Measurements from ENCODE around the gene PTX3. TPM values are rescaled to one million over a fixed set of nuclear protein-coding genes. Genes with fewer than 3 reads are reported as not detected.

PTX3 gene
- 10 to 100 TPM in 1 of 2 donors, 1 to 10 TPM in 1; 3.9 to 68.2 TPM for total RNA-seq
- 1 to 10 TPM; 1.4 to 3.1 TPM for polyA plus RNA-seq
- long read RNA-seq, donor 1, transcript PTX3-201 (3 exons, 1,940 nt), result major isoform, 14 of 20 reads
- long read RNA-seq, donor 1, partial matches to known transcripts, result 4 of 20 reads
- long read RNA-seq, donor 1, other reads (novel, unspliced or antisense), result 2 of 20 reads
- long read RNA-seq, donor 2, partial matches to known transcripts, result 1 of 3 reads
- long read RNA-seq, donor 2, other reads (novel, unspliced or antisense), result 0 of 3 reads

DNA sequence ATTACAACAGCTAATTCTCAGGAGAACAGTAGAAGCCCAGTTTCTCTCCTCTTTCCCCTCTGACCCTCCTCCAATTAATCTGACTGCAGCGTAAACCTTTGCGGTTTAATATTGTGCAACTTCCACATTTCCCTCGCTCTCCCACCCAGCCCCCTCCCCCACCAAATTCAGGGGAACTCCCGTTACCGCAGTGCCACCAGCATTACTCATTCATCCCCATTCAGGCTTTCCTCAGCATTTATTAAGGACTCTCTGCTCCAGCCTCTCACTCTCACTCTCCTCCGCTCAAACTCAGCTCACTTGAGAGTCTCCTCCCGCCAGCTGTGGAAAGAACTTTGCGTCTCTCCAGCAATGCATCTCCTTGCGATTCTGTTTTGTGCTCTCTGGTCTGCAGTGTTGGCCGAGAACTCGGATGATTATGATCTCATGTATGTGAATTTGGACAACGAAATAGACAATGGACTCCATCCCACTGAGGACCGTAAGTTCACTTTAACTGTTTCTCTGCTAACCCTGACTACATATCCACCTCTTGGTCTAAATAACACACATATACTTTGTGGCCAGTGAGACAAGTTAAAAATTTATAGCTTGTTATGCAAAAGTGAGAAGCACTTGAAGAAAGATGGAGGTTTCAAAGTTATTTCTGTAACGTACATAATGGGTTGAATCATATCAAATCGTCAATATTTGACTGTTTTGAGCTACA is at the start of gene PTX3:
TSS of gene PTX3 (plus strand) at position 268 of the 709 bp plus-strand sequence. CDS start at position 352, 84 bp downstream.
- ATAC-seq (ENCODE audit: low FRiP score) (peak; percentile 81), DNase-seq (peak in 1 of 2 donors; percentile 54)
- peak within 1 kb of the TSS; percentile 28 to 66 for H3K4me3 ChIP-seq (ENCODE audit: low read length in 2 of 2)
- intact Hi-C loops (cut with DNase I), result no loop called here
- no peaks in the 10 kb centered on the region for H3K36me3 ChIP-seq (ENCODE audit: control insufficient read depth in 1 of 2, insufficient read depth in 2 of 2, low read length in 1 of 2)
- WGBS, 2 donors, result 3% methylated on average over 15 of the region's 15 CpGs
- H3K27ac ChIP-seq (ENCODE audit: low read depth in 1 of 2, low read length in 2 of 2), result no peak within 1 kb of the TSS
- H3K27me3 ChIP-seq (ENCODE audit: control insufficient read depth in 1 of 2, insufficient read depth in 2 of 2, low read length in 1 of 2), result no peaks in the 10 kb centered on the region
- H3K4me1 ChIP-seq (ENCODE audit: control insufficient read depth in 1 of 2, insufficient read depth in 2 of 2, low read length in 2 of 2), result no peaks in the 10 kb centered on the region
- H3K9me3 ChIP-seq (ENCODE audit: control insufficient read depth, low read length), result no peaks in the 10 kb centered on the region

DNA sequence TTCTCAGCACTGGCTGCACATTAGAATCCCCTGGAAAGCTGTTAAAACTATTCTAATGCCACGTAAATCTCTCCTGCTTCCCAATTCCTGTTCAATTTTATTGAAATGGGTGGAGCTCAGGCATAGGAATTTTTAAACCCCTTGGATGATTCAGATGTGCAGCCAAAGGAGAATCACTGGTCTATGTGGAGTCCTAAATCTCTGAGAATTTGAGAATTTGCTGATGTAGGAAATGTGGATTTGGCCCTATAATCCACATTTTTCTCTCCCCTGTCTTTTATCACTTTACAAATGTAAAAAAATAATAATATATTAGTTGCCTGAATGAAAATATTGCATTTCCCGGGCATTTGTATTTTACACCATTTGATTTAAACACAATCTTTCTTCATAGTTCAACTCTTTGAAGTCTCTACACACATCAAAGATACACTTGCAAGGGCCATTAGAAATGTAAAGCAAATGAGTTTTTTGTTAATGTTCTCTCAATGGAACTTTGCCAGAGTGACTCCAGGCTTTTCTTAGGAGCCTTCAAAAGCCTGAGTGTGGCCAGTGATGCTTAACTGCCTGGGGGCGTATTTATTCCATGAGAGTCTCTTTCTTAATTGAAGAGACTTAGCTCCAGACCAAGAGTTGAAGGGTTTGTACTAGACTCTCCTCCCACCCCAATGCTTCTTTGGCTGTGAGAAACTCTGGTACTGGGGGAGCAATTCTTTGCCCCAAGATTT is 48.8 kb upstream of the PTX3 start:
- WGBS, 2 donors, result 59 to 87% methylated on average over 3 of the region's 3 CpGs
- Histone ChIP-seq H3K4me3 (ENCODE audit: low read length in 2 of 2) (no peak overlapping the region), H3K27me3 (ENCODE audit: control insufficient read depth in 1 of 2, insufficient read depth in 2 of 2, low read length in 1 of 2) (peaks cover 0 to 1% of the 10 kb centered on the region in 2 donors), H3K4me1 (ENCODE audit: control insufficient read depth in 1 of 2, insufficient read depth in 2 of 2, low read length in 2 of 2) (no peaks in the 10 kb centered on the region), H3K27ac (ENCODE audit: low read depth in 1 of 2, low read length in 2 of 2) (no peak overlapping the region), H3K9me3 (ENCODE audit: control insufficient read depth, low read length) (no peaks in the 10 kb centered on the region), H3K36me3 (ENCODE audit: control insufficient read depth in 1 of 2, insufficient read depth in 2 of 2, low read length in 1 of 2) (no peaks in the 10 kb centered on the region)
- no peak for DNase-seq
- no peak for ATAC-seq (ENCODE audit: low FRiP score)
- intact Hi-C loops (cut with DNase I), result no loop called here

DNA sequence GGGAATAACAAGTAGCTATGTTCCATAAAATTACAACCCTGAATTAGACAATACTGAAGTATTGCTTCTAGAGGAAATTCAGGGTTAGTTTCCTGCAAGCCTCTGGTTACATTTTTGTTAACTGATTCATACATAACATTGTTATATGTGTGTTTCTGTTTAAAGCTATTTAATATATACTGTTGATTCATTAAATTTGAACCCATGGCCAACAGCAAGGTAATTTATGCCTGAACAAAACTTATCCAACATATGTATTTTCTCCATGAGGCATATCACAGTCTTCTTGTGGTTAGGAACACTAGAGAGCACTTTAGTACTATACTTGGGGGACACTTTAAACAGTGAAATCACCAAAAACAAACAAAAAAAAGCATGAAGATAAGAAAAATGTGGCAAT is 47.7 kb upstream of the PTX3 start:
- Histone ChIP-seq H3K9me3 (ENCODE audit: control insufficient read depth, low read length) (no peaks in the 10 kb centered on the region), H3K27ac (ENCODE audit: low read depth in 1 of 2, low read length in 2 of 2) (no peak overlapping the region), H3K36me3 (ENCODE audit: control insufficient read depth in 1 of 2, insufficient read depth in 2 of 2, low read length in 1 of 2) (no peaks in the 10 kb centered on the region), H3K4me1 (ENCODE audit: control insufficient read depth in 1 of 2, insufficient read depth in 2 of 2, low read length in 2 of 2) (no peaks in the 10 kb centered on the region), H3K27me3 (ENCODE audit: control insufficient read depth in 1 of 2, insufficient read depth in 2 of 2, low read length in 1 of 2) (peaks cover 0 to 1% of the 10 kb centered on the region in 2 donors), H3K4me3 (ENCODE audit: low read length in 2 of 2) (no peak overlapping the region)
- intact Hi-C loops (cut with DNase I), result no loop called here
- ATAC-seq (ENCODE audit: low FRiP score) (no peak), DNase-seq (no peak)

- Histone ChIP-seq H3K9me3 (ENCODE audit: control insufficient read depth, low read length) (peaks cover 3% of the 10 kb centered on the region), H3K27ac (ENCODE audit: low read depth in 1 of 2, low read length in 2 of 2) (no peak overlapping the region), H3K27me3 (ENCODE audit: control insufficient read depth in 1 of 2, insufficient read depth in 2 of 2, low read length in 1 of 2) (no peaks in the 10 kb centered on the region), H3K4me1 (ENCODE audit: control insufficient read depth in 1 of 2, insufficient read depth in 2 of 2, low read length in 2 of 2) (no peaks in the 10 kb centered on the region), H3K4me3 (ENCODE audit: low read length in 2 of 2) (no peak overlapping the region), H3K36me3 (ENCODE audit: control insufficient read depth in 1 of 2, insufficient read depth in 2 of 2, low read length in 1 of 2) (no peaks in the 10 kb centered on the region)
- intact Hi-C loops (cut with DNase I), result no loop called here
- 93 to 96% methylated on average over 9 of the region's 9 CpGs for WGBS, 2 donors
- peak in 1 of 2 donors; percentile 51 for DNase-seq
- ATAC-seq (ENCODE audit: low FRiP score), result no peak
These were observed 45.7 kb upstream of the PTX3 start for GRCh38 chr3:157390713-157391515.

DNA sequence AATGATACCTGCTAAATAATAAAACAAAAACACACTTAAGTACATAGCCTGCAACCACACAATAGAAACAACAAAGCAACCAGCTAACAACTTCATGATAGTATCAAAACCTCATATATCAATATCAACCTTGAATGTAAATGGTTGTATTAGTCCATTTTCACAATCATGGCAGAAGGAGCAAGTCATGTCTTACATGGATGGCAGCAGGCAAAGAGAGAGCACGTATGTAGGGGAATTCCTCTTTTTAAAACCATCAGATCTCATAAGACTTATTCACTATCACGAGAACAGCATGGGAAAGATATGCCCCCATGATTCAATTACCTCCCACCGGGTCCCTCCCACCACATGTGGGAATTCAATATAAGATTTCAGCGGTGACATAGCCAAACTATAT is 44.5 kb upstream of the PTX3 start:
- 94 to 96% methylated on average over 4 of the region's 4 CpGs for WGBS, 2 donors

GRCh38 chr3:157393113-157393512 is 43.5 kb upstream of the PTX3 start:
- ATAC-seq (ENCODE audit: low FRiP score), result no peak
- H3K27ac ChIP-seq (ENCODE audit: low read depth in 1 of 2, low read length in 2 of 2), result no peak overlapping the region
- H3K4me3 ChIP-seq (ENCODE audit: low read length in 2 of 2), result no peak overlapping the region
- no peaks in the 10 kb centered on the region for H3K36me3 ChIP-seq (ENCODE audit: control insufficient read depth in 1 of 2, insufficient read depth in 2 of 2, low read length in 1 of 2)
- H3K9me3 ChIP-seq (ENCODE audit: control insufficient read depth, low read length), result peaks cover 3% of the 10 kb centered on the region
- intact Hi-C loops (cut with DNase I), result no loop called here
- H3K4me1 ChIP-seq (ENCODE audit: control insufficient read depth in 1 of 2, insufficient read depth in 2 of 2, low read length in 2 of 2), result no peaks in the 10 kb centered on the region
- no peaks in the 10 kb centered on the region for H3K27me3 ChIP-seq (ENCODE audit: control insufficient read depth in 1 of 2, insufficient read depth in 2 of 2, low read length in 1 of 2)
- DNase-seq, result no peak

More for the DNA sequence above, 44.5 kb upstream of the PTX3 start:
- no peak for DNase-seq
- Histone ChIP-seq H3K27ac (ENCODE audit: low read depth in 1 of 2, low read length in 2 of 2) (no peak overlapping the region), H3K4me1 (ENCODE audit: control insufficient read depth in 1 of 2, insufficient read depth in 2 of 2, low read length in 2 of 2) (no peaks in the 10 kb centered on the region), H3K4me3 (ENCODE audit: low read length in 2 of 2) (no peak overlapping the region), H3K36me3 (ENCODE audit: control insufficient read depth in 1 of 2, insufficient read depth in 2 of 2, low read length in 1 of 2) (no peaks in the 10 kb centered on the region), H3K9me3 (ENCODE audit: control insufficient read depth, low read length) (peaks cover 3% of the 10 kb centered on the region), H3K27me3 (ENCODE audit: control insufficient read depth in 1 of 2, insufficient read depth in 2 of 2, low read length in 1 of 2) (no peaks in the 10 kb centered on the region)
- intact Hi-C loops (cut with DNase I), result no loop called here
- no peak for ATAC-seq (ENCODE audit: low FRiP score)

DNA sequence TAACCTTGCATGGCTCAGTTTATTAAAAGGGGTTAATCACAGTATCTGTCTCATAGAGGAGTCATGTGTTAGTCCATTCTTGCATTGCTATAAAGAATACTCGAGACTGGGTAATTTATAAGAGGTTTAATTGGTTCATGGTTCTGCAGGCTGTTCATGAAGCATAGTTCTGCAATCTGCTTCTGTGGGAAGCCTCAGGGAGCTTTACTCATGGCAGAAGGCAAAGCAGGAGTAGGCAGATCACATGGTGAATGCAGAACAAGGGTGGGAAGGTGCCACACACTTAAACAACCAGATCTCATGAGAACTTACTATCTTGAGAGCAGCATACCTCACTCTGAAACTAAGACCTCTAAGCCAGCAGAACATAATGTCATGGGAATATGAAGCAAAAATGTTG is 42.2 kb upstream of the PTX3 start:
- Histone ChIP-seq H3K4me3 (ENCODE audit: low read length in 2 of 2) (no peak overlapping the region), H3K9me3 (ENCODE audit: control insufficient read depth, low read length) (peaks cover 3% of the 10 kb centered on the region), H3K4me1 (ENCODE audit: control insufficient read depth in 1 of 2, insufficient read depth in 2 of 2, low read length in 2 of 2) (no peaks in the 10 kb centered on the region), H3K27me3 (ENCODE audit: control insufficient read depth in 1 of 2, insufficient read depth in 2 of 2, low read length in 1 of 2) (no peaks in the 10 kb centered on the region), H3K27ac (ENCODE audit: low read depth in 1 of 2, low read length in 2 of 2) (no peak overlapping the region), H3K36me3 (ENCODE audit: control insufficient read depth in 1 of 2, insufficient read depth in 2 of 2, low read length in 1 of 2) (no peaks in the 10 kb centered on the region)
- DNase-seq (no peak), ATAC-seq (ENCODE audit: low FRiP score) (no peak)
- intact Hi-C loops (cut with DNase I), result no loop called here
- WGBS, 2 donors, result 70 to 80% methylated on average over 1 of the region's 1 CpG

DNA sequence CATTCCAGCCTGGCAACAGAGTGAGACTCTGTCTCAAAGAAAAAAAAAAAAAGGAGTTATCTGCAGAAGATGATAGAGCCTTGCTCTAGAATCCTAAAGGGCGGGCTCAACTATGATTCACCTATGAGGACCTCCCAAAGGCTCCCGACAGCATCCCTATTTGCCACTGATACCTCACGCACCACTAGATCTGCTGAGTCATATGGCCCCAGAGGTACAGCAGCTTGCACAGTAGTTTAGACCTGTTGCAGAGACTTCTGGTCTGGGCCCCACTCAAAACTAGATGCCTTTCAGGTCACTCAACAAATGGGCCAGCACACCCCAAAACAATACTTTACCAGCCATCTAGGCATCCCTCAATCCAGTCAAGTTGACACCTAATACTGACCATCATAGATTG is 38.1 kb upstream of the PTX3 start:
- 98 to 100% methylated on average over 3 of the region's 3 CpGs for WGBS, 2 donors
- DNase-seq, result no peak
- intact Hi-C loops (cut with DNase I), result no loop called here

More for the DNA sequence above, 38.1 kb upstream of the PTX3 start:
- Histone ChIP-seq H3K9me3 (ENCODE audit: control insufficient read depth, low read length) (peaks cover 3% of the 10 kb centered on the region), H3K4me3 (ENCODE audit: low read length in 2 of 2) (no peak overlapping the region), H3K27ac (ENCODE audit: low read depth in 1 of 2, low read length in 2 of 2) (no peak overlapping the region), H3K36me3 (ENCODE audit: control insufficient read depth in 1 of 2, insufficient read depth in 2 of 2, low read length in 1 of 2) (no peaks in the 10 kb centered on the region), H3K27me3 (ENCODE audit: control insufficient read depth in 1 of 2, insufficient read depth in 2 of 2, low read length in 1 of 2) (no peaks in the 10 kb centered on the region), H3K4me1 (ENCODE audit: control insufficient read depth in 1 of 2, insufficient read depth in 2 of 2, low read length in 2 of 2) (no peaks in the 10 kb centered on the region)
- ATAC-seq (ENCODE audit: low FRiP score), result no peak
